HEK293 (cell line): ENCODE results near the gene ABCC2.

ENCODE experiments used
- CTCF ChIA-PET: fragments of 350-600 bp; formaldehyde crosslinking; extraction: SDS; loops from one replicate; lab custom pipeline; 2021; ENCODE audit warnings: antibody characterized with exemption; lab: Yijun Ruan, JAX
- POLR2A ChIA-PET: fragments of 300-600 bp; formaldehyde crosslinking; extraction: SDS; loops from one replicate; lab custom pipeline; 2020; ENCODE audit warnings: antibody characterized with exemption, inconsistent platforms; lab: Yijun Ruan, JAX
- H3K27ac ChIP-seq: fragments of 200-500 bp; sonication (Bioruptor generic); 2 replicates; pipeline ENCODE4 v1.5.1; 2014; ENCODE audit warnings: low read depth, low read length, control low read depth, inconsistent platforms; ENCODE audit errors: extremely low read depth
- H3K36me3 ChIP-seq, 2 experiments: fragments of 200-500 bp in 1 of 2; sonication (Bioruptor generic) in 1 of 2; 1 replicate in 1 of 2; 2 replicates in 1 of 2; pipeline ENCODE4 v1.5.1; 2014 to 2017; ENCODE audit warnings: inconsistent platforms in 2 of 2, low read length in 2 of 2; ENCODE audit not compliant: control insufficient read depth in 2 of 2, insufficient read depth in 1 of 2
- H3K4me1 ChIP-seq: fragments of 200-500 bp; sonication (Bioruptor generic); 2 replicates; pipeline ENCODE4 v1.5.1; 2014; ENCODE audit warnings: mild to moderate bottlenecking, low read length, inconsistent platforms; ENCODE audit not compliant: control insufficient read depth, insufficient read depth
- H3K4me3 ChIP-seq: 2 replicates; pipeline ENCODE4 v1.5.1; 2011; ENCODE audit warnings: low read depth, mild to moderate bottlenecking, control low read depth, low read length, moderate library complexity
- H3K9me3 ChIP-seq: fragments of 200-500 bp; sonication (Bioruptor generic); 2 replicates; pipeline ENCODE4 v1.5.1; 2014; ENCODE audit warnings: low read depth, low read length, inconsistent platforms; ENCODE audit not compliant: control insufficient read depth, insufficient read depth
- GLI2 ChIP-seq: fragments of 450-650 bp; formaldehyde crosslinking; IDR thresholded peaks from 2 replicates; pipeline ENCODE4; 2017; ENCODE audit warnings: missing biosample characterization, missing genetic modification characterization, low read depth, borderline replicate concordance
- GLIS2 ChIP-seq: fragments of 450-650 bp; formaldehyde crosslinking; IDR thresholded peaks from 2 replicates; pipeline ENCODE4 v1.5.1; 2016; ENCODE audit warnings: missing biosample characterization, missing genetic modification characterization
- ZBTB17 ChIP-seq: fragments of 450-650 bp; formaldehyde crosslinking; IDR thresholded peaks from 2 replicates; pipeline ENCODE4 v1.5.1; 2016; ENCODE audit warnings: missing biosample characterization, missing genetic modification characterization
- ZBTB21 ChIP-seq: fragments of 450-650 bp; formaldehyde crosslinking; IDR thresholded peaks from 2 replicates; pipeline ENCODE4 v1.5.1; 2017; ENCODE audit warnings: missing biosample characterization, missing genetic modification characterization
- ZNF146 ChIP-seq: fragments of 450-650 bp; formaldehyde crosslinking; IDR thresholded peaks from 2 replicates; pipeline ENCODE4 v1.5.1; 2016; ENCODE audit warnings: missing biosample characterization, missing genetic modification characterization
- ZNF239 ChIP-seq: fragments of 450-650 bp; formaldehyde crosslinking; IDR thresholded peaks from 2 replicates; pipeline ENCODE4 v1.5.1; 2016; ENCODE audit warnings: missing biosample characterization, missing genetic modification characterization
- ZNF302 ChIP-seq: fragments of 450-650 bp; formaldehyde crosslinking; IDR thresholded peaks from 2 replicates; pipeline ENCODE4 v1.5.1; 2016; ENCODE audit warnings: missing biosample characterization, missing genetic modification characterization, low read depth
- ZNF311 ChIP-seq: fragments of 450-650 bp; formaldehyde crosslinking; IDR thresholded peaks from 2 replicates; pipeline ENCODE4 v1.5.1; 2017; ENCODE audit warnings: missing biosample characterization, missing genetic modification characterization, borderline replicate concordance
- ZNF394 ChIP-seq: fragments of 450-650 bp; formaldehyde crosslinking; IDR thresholded peaks from 2 replicates; pipeline ENCODE4 v1.5.1; 2016; ENCODE audit warnings: missing biosample characterization, missing genetic modification characterization, mild to moderate bottlenecking, moderate library complexity, borderline replicate concordance
- ZNF548 ChIP-seq: fragments of 450-650 bp; formaldehyde crosslinking; IDR thresholded peaks from 2 replicates; pipeline ENCODE4 v1.5.1; 2016; ENCODE audit warnings: missing biosample characterization, missing genetic modification characterization
- ZNF555 ChIP-seq: fragments of 450-650 bp; formaldehyde crosslinking; conservative IDR thresholded peaks from 2 replicates; pipeline ENCODE4 v1.5.1; 2017; ENCODE audit warnings: missing biosample characterization, mild to moderate bottlenecking, missing genetic modification characterization, inconsistent platforms
- ZNF621 ChIP-seq: fragments of 450-650 bp; formaldehyde crosslinking; IDR thresholded peaks from 2 replicates; pipeline ENCODE4 v1.5.1; 2017; ENCODE audit warnings: missing biosample characterization, missing genetic modification characterization
- ZNF629 ChIP-seq: fragments of 450-650 bp; formaldehyde crosslinking; IDR thresholded peaks from 2 replicates; pipeline ENCODE4 v1.5.1; 2017; ENCODE audit warnings: missing biosample characterization, missing genetic modification characterization
- ZNF785 ChIP-seq: fragments of 450-650 bp; formaldehyde crosslinking; IDR thresholded peaks from 2 replicates; pipeline ENCODE4 v1.5.1; 2016; ENCODE audit warnings: missing biosample characterization, missing genetic modification characterization
- TF ChIP-seq, protein P1 (sequence below): fragments of 450-650 bp; formaldehyde crosslinking; IDR thresholded peaks from 2 replicates; pipeline ENCODE4; 2016; ENCODE audit warnings: missing biosample characterization, missing genetic modification characterization
- TF ChIP-seq, protein P2 (sequence below): fragments of 450-650 bp; formaldehyde crosslinking; IDR thresholded peaks from 2 replicates; pipeline ENCODE4 v1.5.1; 2016; ENCODE audit warnings: missing biosample characterization, missing genetic modification characterization
- TF ChIP-seq, protein P3 (sequence below): fragments of 450-650 bp; formaldehyde crosslinking; IDR thresholded peaks from 2 replicates; pipeline ENCODE4 v1.5.1; 2016; ENCODE audit warnings: missing biosample characterization, missing genetic modification characterization
- TF ChIP-seq, protein P4 (sequence below): fragments of 450-650 bp; formaldehyde crosslinking; IDR thresholded peaks from 2 replicates; pipeline ENCODE4 v1.5.1; 2016; ENCODE audit warnings: missing biosample characterization, missing genetic modification characterization
- TF ChIP-seq, protein P5 (sequence below): fragments of 450-650 bp; formaldehyde crosslinking; IDR thresholded peaks from 2 replicates; pipeline ENCODE4 v1.5.1; 2016; ENCODE audit warnings: missing biosample characterization, missing genetic modification characterization
- TF ChIP-seq, protein P6 (sequence below): fragments of 450-650 bp; formaldehyde crosslinking; IDR thresholded peaks from 2 replicates; pipeline ENCODE4 v1.5.1; 2016; ENCODE audit warnings: missing biosample characterization, missing genetic modification characterization

ABCC2 gene

DNA sequence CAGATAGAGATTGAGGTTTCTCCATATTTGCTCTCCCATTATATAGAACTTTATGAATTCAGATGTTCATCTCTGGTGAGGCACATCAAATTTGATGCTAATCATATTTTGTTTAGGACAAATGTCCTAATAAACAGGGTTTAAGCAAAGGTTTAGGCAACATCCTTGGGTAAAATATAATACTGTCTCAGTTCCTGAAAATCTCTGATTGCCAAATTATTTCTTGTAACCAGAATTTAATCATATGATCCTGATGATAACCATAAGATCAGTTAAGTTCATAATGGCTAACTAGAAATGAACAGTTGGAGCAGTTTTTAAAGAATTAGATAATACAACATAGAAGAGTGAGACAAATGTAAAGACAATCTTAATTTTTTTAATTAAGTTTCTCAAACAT, 31.8 kb upstream of the ABCC2 start:
- Histone ChIP-seq H3K4me1 (no peaks in the 10 kb centered on the region), H3K4me3 (no peak overlapping the region), H3K36me3 (peaks cover 73 to 89% of the 10 kb centered on the region in 2 experiments), H3K27ac (no peak overlapping the region), H3K9me3 (no peaks in the 10 kb centered on the region)
- POLR2A ChIA-PET: no interaction called here
- TF ChIP-seq, protein P1, sequence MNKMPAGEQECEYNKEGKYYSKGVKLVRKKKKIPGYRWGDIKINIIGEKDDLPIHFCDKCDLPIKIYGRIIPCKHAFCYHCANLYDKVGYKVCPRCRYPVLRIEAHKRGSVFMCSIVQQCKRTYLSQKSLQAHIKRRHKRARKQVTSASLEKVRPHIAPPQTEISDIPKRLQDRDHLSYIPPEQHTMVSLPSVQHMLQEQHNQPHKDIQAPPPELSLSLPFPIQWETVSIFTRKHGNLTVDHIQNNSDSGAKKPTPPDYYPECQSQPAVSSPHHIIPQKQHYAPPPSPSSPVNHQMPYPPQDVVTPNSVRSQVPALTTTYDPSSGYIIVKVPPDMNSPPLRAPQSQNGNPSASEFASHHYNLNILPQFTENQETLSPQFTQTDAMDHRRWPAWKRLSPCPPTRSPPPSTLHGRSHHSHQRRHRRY (tag by site-specific recombination): no peak
- TF ChIP-seq ZNF785 (tag by site-specific recombination) (no peak), ZNF629 (tag by site-specific recombination) (no peak), ZNF311 (tag by site-specific recombination) (no peak), ZNF548 (no peak), ZNF555 (tag by site-specific recombination) (no peak), ZNF302 (tag by site-specific recombination) (no peak)
- TF ChIP-seq, protein P2, sequence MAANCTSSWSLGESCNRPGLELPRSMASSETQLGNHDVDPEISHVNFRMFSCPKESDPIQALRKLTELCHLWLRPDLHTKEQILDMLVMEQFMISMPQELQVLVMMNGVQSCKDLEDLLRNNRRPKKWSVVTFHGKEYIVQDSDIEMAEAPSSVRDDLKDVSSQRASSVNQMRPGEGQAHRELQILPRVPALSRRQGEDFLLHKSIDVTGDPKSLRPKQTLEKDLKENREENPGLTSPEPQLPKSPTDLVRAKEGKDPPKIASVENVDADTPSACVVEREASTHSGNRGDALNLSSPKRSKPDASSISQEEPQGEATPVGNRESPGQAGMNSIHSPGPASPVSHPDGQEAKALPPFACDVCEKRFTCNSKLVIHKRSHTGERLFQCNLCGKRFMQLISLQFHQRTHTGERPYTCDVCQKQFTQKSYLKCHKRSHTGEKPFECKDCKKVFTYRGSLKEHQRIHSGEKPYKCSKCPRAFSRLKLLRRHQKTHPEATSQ (tag by site-specific recombination): no peak
- CTCF ChIA-PET: interaction anchor here (0.6 kb wide), 1 partner anchor 139 kb away, joined by 3 read pairs; no protein-coding TSS in a partner anchor

DNA sequence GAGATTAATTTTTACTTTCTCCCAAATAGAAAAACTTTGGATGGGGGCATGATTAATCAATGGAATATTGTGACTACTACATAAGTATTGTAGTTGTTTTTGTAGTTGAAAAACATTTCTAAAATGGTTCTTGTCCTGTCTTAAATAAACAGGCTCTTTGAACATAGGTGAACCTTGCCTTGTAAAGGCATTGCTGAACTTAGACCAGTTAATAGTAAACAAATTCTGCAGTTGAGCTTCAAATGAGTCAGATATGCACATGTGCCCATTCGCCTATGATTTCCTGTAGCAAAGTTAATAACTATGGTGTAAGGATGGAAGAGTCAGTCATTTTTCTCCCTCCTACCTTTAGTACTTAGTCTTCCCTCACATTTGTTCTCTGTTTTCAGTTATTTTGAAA, 27.8 kb upstream of the ABCC2 start:
- TF ChIP-seq ZNF394 (tag by site-specific recombination): no peak
- no peak for TF ChIP-seq GLIS2 (tag by site-specific recombination)
- TF ChIP-seq, protein P3, sequence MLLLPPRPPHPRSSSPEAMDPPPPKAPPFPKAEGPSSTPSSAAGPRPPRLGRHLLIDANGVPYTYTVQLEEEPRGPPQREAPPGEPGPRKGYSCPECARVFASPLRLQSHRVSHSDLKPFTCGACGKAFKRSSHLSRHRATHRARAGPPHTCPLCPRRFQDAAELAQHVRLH (tag by site-specific recombination): no peak
- TF ChIP-seq, protein P4, sequence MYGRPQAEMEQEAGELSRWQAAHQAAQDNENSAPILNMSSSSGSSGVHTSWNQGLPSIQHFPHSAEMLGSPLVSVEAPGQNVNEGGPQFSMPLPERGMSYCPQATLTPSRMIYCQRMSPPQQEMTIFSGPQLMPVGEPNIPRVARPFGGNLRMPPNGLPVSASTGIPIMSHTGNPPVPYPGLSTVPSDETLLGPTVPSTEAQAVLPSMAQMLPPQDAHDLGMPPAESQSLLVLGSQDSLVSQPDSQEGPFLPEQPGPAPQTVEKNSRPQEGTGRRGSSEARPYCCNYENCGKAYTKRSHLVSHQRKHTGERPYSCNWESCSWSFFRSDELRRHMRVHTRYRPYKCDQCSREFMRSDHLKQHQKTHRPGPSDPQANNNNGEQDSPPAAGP (tag by site-specific recombination): no peak
- TF ChIP-seq, protein P5, sequence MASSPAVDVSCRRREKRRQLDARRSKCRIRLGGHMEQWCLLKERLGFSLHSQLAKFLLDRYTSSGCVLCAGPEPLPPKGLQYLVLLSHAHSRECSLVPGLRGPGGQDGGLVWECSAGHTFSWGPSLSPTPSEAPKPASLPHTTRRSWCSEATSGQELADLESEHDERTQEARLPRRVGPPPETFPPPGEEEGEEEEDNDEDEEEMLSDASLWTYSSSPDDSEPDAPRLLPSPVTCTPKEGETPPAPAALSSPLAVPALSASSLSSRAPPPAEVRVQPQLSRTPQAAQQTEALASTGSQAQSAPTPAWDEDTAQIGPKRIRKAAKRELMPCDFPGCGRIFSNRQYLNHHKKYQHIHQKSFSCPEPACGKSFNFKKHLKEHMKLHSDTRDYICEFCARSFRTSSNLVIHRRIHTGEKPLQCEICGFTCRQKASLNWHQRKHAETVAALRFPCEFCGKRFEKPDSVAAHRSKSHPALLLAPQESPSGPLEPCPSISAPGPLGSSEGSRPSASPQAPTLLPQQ (tag by site-specific recombination): no peak
- TF ChIP-seq, protein P6, sequence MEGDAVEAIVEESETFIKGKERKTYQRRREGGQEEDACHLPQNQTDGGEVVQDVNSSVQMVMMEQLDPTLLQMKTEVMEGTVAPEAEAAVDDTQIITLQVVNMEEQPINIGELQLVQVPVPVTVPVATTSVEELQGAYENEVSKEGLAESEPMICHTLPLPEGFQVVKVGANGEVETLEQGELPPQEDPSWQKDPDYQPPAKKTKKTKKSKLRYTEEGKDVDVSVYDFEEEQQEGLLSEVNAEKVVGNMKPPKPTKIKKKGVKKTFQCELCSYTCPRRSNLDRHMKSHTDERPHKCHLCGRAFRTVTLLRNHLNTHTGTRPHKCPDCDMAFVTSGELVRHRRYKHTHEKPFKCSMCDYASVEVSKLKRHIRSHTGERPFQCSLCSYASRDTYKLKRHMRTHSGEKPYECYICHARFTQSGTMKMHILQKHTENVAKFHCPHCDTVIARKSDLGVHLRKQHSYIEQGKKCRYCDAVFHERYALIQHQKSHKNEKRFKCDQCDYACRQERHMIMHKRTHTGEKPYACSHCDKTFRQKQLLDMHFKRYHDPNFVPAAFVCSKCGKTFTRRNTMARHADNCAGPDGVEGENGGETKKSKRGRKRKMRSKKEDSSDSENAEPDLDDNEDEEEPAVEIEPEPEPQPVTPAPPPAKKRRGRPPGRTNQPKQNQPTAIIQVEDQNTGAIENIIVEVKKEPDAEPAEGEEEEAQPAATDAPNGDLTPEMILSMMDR: no peak
- no peak for TF ChIP-seq ZBTB17 (tag by site-specific recombination)
- no peak for TF ChIP-seq ZNF621 (tag by site-specific recombination)
- no peak for TF ChIP-seq ZNF146 (tag by site-specific recombination)
- TF ChIP-seq GLI2 (tag by site-specific recombination): no peak
- no peak for TF ChIP-seq ZBTB21 (tag by site-specific recombination)
- no peak for TF ChIP-seq ZNF239 (tag by site-specific recombination)
- TF ChIP-seq, all 188 proteins: peak for 0
- Histone ChIP-seq H3K4me1 (no peaks in the 10 kb centered on the region), H3K4me3 (no peak overlapping the region), H3K36me3 (peaks cover 41 to 84% of the 10 kb centered on the region in 2 experiments), H3K27ac (no peak overlapping the region), H3K9me3 (no peaks in the 10 kb centered on the region)
- CTCF ChIA-PET: interaction anchor here (0.6 to 1.1 kb wide), 2 partner anchors 22 to 91 kb away, joined by 3 read pairs; no protein-coding TSS in a partner anchor
- POLR2A ChIA-PET: no interaction called here
